SK-N-SH treated with all-trans-retinoic acid at 6 μM for 48 hours (cell line): Measurements from ENCODE around the gene PPRC1.

Source experiments
- CSDC2 ChIP-seq: fragments of 250-450 bp; sonication (Bioruptor Pico); IDR thresholded peaks from 2 replicates; pipeline ENCODE4 v1.5.0; 2020; ENCODE audit warnings: mild to moderate bottlenecking, moderate library complexity
- RARB ChIP-seq: fragments of 250-450 bp; sonication (Bioruptor Pico); IDR thresholded peaks from 2 replicates; pipeline ENCODE4 v1.8.0; 2021; ENCODE audit warnings: mild to moderate bottlenecking, moderate library complexity

DNA sequence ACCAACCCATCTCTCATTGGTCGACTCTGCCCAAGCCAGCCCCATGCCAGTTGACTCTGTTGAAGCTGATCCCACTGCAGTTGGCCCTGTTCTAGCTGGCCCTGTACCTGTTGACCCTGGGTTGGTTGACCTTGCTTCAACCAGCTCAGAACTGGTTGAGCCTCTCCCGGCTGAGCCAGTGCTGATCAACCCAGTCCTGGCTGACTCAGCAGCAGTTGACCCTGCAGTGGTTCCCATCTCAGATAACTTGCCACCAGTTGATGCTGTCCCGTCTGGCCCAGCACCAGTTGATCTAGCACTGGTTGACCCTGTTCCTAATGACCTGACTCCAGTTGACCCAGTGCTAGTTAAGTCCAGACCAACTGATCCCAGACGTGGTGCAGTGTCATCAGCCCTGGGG lies 7.4 kb downstream of the PPRC1 start:
- no peak for TF ChIP-seq CSDC2 (CRISPR knock-in tag)
- no peak for TF ChIP-seq RARB
